Liver (tissue), 9 donors: ENCODE results near the gene TNRC6B. TPM values are rescaled to one million over a fixed set of nuclear protein-coding genes. Genes with fewer than 3 reads are reported as not detected.

ENCODE experiments used
- DNase-seq: peaks from one replicate; pipeline ENCODE4 v3.0.0-alpha.2; 2017; ENCODE audit warnings: low spot score
- H3K27ac ChIP-seq, 2 donors: one replicate each; pipeline ENCODE4 v1.7.0; 2013; ENCODE audit warnings: inconsistent platforms in 2 of 2, low read length in 2 of 2, control low read depth in 1 of 2, low read depth in 1 of 2, mild to moderate bottlenecking in 1 of 2
- H3K27me3 ChIP-seq, 4 donors: one replicate each; pipeline versions ENCODE4 v1.6.1 to v1.7.0; 2013; ENCODE audit warnings: low read length in 3 of 4, inconsistent platforms in 1 of 4, mild to moderate bottlenecking in 1 of 4, moderate library complexity in 1 of 4; ENCODE audit not compliant: control insufficient read depth in 4 of 4, insufficient read depth in 4 of 4
- H3K36me3 ChIP-seq, 4 donors: one replicate each; pipeline versions ENCODE4 v1.6.1 to v1.7.0; 2013; ENCODE audit warnings: low read length in 3 of 4, mild to moderate bottlenecking in 3 of 4, low read depth in 1 of 4, moderate library complexity in 1 of 4; ENCODE audit not compliant: control insufficient read depth in 4 of 4, insufficient read depth in 3 of 4
- H3K4me1 ChIP-seq, 4 donors: one replicate each; pipeline versions ENCODE4 v1.6.1 to v1.7.0; 2013; ENCODE audit warnings: low read length in 3 of 4, mild to moderate bottlenecking in 3 of 4, moderate library complexity in 1 of 4; ENCODE audit not compliant: control insufficient read depth in 4 of 4, insufficient read depth in 4 of 4
- H3K4me3 ChIP-seq, 3 donors: one replicate each; pipeline versions ENCODE4 v1.6.1 to v1.7.0; 2013; ENCODE audit warnings: low read length in 3 of 3, control low read depth in 1 of 3, low read depth in 1 of 3, mild to moderate bottlenecking in 1 of 3
- H3K9ac ChIP-seq, 2 donors: one replicate each; pipeline ENCODE4 v1.7.0; 2013; ENCODE audit warnings: low read length in 2 of 2, mild to moderate bottlenecking in 2 of 2, moderate library complexity in 2 of 2, control low read depth in 1 of 2, low read depth in 1 of 2
- H3K9me3 ChIP-seq, 4 donors: one replicate each; pipeline versions ENCODE4 v1.6.1 to v1.7.0; 2013; ENCODE audit warnings: low read length in 3 of 4; ENCODE audit not compliant: control insufficient read depth in 4 of 4
- ATF3 ChIP-seq: IDR thresholded peaks from 2 replicates; pipeline ENCODE4 v1.6.1; 2016; ENCODE audit warnings: antibody characterized with exemption
- CTCF ChIP-seq: fragments of 150-350 bp; IDR thresholded peaks from 2 replicates; pipeline ENCODE4 v1.5.1; 2017; ENCODE audit warnings: improper control_type of control experiment, low read depth, low read length; ENCODE audit not compliant: missing input control
- EGR1 ChIP-seq, 2 donors: IDR thresholded peaks; 2 replicates each; pipeline ENCODE4 v1.6.1; 2016 to 2018; ENCODE audit warnings: antibody characterized with exemption in 2 of 2, low read depth in 2 of 2
- FOXA1 ChIP-seq: IDR thresholded peaks from 2 replicates; pipeline ENCODE4 v1.6.1; 2016; ENCODE audit warnings: antibody characterized with exemption
- FOXA2 ChIP-seq: IDR thresholded peaks from 2 replicates; pipeline ENCODE4 v1.6.1; 2016; ENCODE audit warnings: antibody characterized with exemption
- GABPA ChIP-seq, 2 donors: IDR thresholded peaks in 1 of 2; conservative IDR thresholded peaks in 1 of 2; 2 replicates each; pipeline ENCODE4 v1.6.1; 2016; ENCODE audit warnings: antibody characterized with exemption in 2 of 2, mild to moderate bottlenecking in 1 of 2, moderate library complexity in 1 of 2
- HNF4A ChIP-seq, 2 donors: conservative IDR thresholded peaks; 2 replicates each; pipeline ENCODE4 v1.6.1; 2016; ENCODE audit warnings: antibody characterized with exemption in 2 of 2, mild to moderate bottlenecking in 2 of 2
- HNF4G ChIP-seq: IDR thresholded peaks from 2 replicates; pipeline ENCODE4 v1.6.1; 2016; ENCODE audit warnings: antibody characterized with exemption
- JUND ChIP-seq, 2 donors: IDR thresholded peaks; 2 replicates each; pipeline ENCODE4 v1.6.1; 2016; ENCODE audit warnings: antibody characterized with exemption in 2 of 2
- MAX ChIP-seq: IDR thresholded peaks from 2 replicates; pipeline ENCODE4 v1.6.1; 2016; ENCODE audit warnings: antibody characterized with exemption
- RAD21 ChIP-seq, 2 donors: IDR thresholded peaks; 2 replicates each; pipeline ENCODE4 v1.6.1; 2016; ENCODE audit warnings: antibody characterized with exemption in 2 of 2, mild to moderate bottlenecking in 2 of 2
- REST ChIP-seq: IDR thresholded peaks from 2 replicates; pipeline ENCODE4 v1.6.1; 2016; ENCODE audit warnings: antibody characterized with exemption, mild to moderate bottlenecking
- RXRA ChIP-seq, 2 donors: IDR thresholded peaks; 2 replicates each; pipeline ENCODE4 v1.6.1; 2017 to 2018; ENCODE audit warnings: antibody characterized with exemption in 2 of 2, mild to moderate bottlenecking in 1 of 2
- SP1 ChIP-seq: IDR thresholded peaks from 2 replicates; pipeline ENCODE4 v1.6.1; 2018; ENCODE audit warnings: antibody characterized with exemption, mild to moderate bottlenecking
- TAF1 ChIP-seq: conservative IDR thresholded peaks from 2 replicates; pipeline ENCODE4 v1.6.1; 2016; ENCODE audit warnings: antibody characterized with exemption, mild to moderate bottlenecking
- YY1 ChIP-seq: IDR thresholded peaks from 2 replicates; pipeline ENCODE4 v1.6.1; 2016; ENCODE audit warnings: antibody characterized with exemption, mild to moderate bottlenecking
- ZBTB33 ChIP-seq: IDR thresholded peaks from 2 replicates; pipeline ENCODE4 v1.6.1; 2016; ENCODE audit warnings: antibody characterized with exemption
- WGBS: extraction: QIAGEN DNeasy Blood & Tissue Kit; methylation state at CpG from one replicate; pipeline ENCODE4 v1.1.7; 2013; 5-methylcytosine and 5-hydroxymethylcytosine counted together
- polyA plus RNA-seq, 2 donors: library from polyadenylated mRNA; stranded (reverse) in 1 of 2; unstranded in 1 of 2; fragments of 200-250 nt in 1 of 2; fragments of >200 nt in 1 of 2; fragmentation: Nextera tagmentation in 1 of 2; extraction: Ambion mirVana in 1 of 2; gene quantifications; one replicate each; pipeline versions ENCODE4 v1.2.1 to v1.2.3, GENCODE V29; 2013 to 2015
- total RNA-seq, 2 donors: library from RNA; depleted of rRNA; stranded (reverse); fragments of >200 nt; gene quantifications; one replicate each; pipeline ENCODE4 v1.2.3, GENCODE V29; 2014
- donor health status: healthy.
- donor health status: healthy.
- donor health status: healthy.
- donor health status: healthy.
- donor health status: healthy.

TNRC6B gene
- total and polyA plus RNA-seq, 4 donors, result 4.6 to 39.1 (median 26.4) TPM

GRCh38 chr22:40347300-40347699 lies 169.6 kb downstream of the TNRC6B start:
- Histone ChIP-seq H3K4me3 (peak overlapping the region; percentile 79 to 95 (median 79)), H3K36me3 (peaks cover 11 to 18% (median 14%) of the 10 kb centered on the region in 4 donors), H3K27ac (peak overlapping the region in 1 of 2 donors; percentile 76), H3K9me3 (no peaks in the 10 kb centered on the region), H3K9ac (peak overlapping the region; percentile 57 to 75), H3K27me3 (no peaks in the 10 kb centered on the region), H3K4me1 (peaks cover 0 to 20% (median 16%) of the 10 kb centered on the region in 4 donors)
- DNase-seq, result no peak
- WGBS, result 20% methylated on average over 10 of the region's 10 CpGs
- no peak for TF ChIP-seq CTCF
- TF ChIP-seq TAF1, result no peak
- no peak for TF ChIP-seq EGR1 (IDR thresholded peaks at IDR 0.05; ENCODE audit: low read depth in 2 of 2)
- TF ChIP-seq HNF4A (conservative IDR thresholded peaks at IDR 0.05), result no peak
- TF ChIP-seq YY1, result no peak
- no peak for TF ChIP-seq HNF4G

GRCh38 chr22:40348025-40348658 lies 170.4 kb downstream of the TNRC6B start:
- H3K9me3 ChIP-seq, result no peaks in the 10 kb centered on the region
- WGBS, result 71% methylated on average over 10 of the region's 10 CpGs
- H3K4me3 ChIP-seq, result peak overlapping the region in 1 of 3 donors; percentile 79
- peaks cover 11 to 24% (median 17%) of the 10 kb centered on the region in 4 donors for H3K36me3 ChIP-seq
- peak overlapping the region in 1 of 2 donors; percentile 20 for H3K9ac ChIP-seq
- TF ChIP-seq ATF3 (no peak), HNF4A (conservative IDR thresholded peaks at IDR 0.05) (no peak), JUND (IDR thresholded peaks at IDR 0.05) (no peak), CTCF (peak; percentile 52), FOXA1 (no peak), RAD21 (IDR thresholded peaks at IDR 0.05) (peak; percentile 81 to 84), MAX (no peak)
- H3K27ac ChIP-seq, result no peak overlapping the region
- no peaks in the 10 kb centered on the region for H3K27me3 ChIP-seq
- DNase-seq, result peak; percentile 50
- peaks cover 0 to 20% (median 16%) of the 10 kb centered on the region in 4 donors for H3K4me1 ChIP-seq

- Histone ChIP-seq H3K36me3 (peaks cover 17 to 44% (median 24%) of the 10 kb centered on the region in 4 donors), H3K4me1 (peaks cover 0 to 7% (median 6%) of the 10 kb centered on the region in 4 donors), H3K4me3 (no peak overlapping the region), H3K27me3 (no peaks in the 10 kb centered on the region), H3K27ac (no peak overlapping the region), H3K9me3 (no peaks in the 10 kb centered on the region), H3K9ac (no peak overlapping the region)
- WGBS, result 94% methylated on average over 3 of the region's 3 CpGs
- DNase-seq, result no peak
- TF ChIP-seq EGR1 (IDR thresholded peaks at IDR 0.05; ENCODE audit: low read depth in 2 of 2), result no peak
- TF ChIP-seq REST, result no peak
- TF ChIP-seq YY1, result no peak
- TF ChIP-seq ZBTB33, result no peak
- TF ChIP-seq HNF4G, result no peak
- TF ChIP-seq RAD21 (IDR thresholded peaks at IDR 0.05), result no peak
- TF ChIP-seq GABPA (IDR thresholded peaks at IDR 0.05 in 1 of 2, conservative IDR thresholded peaks at IDR 0.05 in 1 of 2), result no peak
- TF ChIP-seq FOXA2, result no peak
- no peak for TF ChIP-seq RXRA (IDR thresholded peaks at IDR 0.05)
- TF ChIP-seq SP1, result no peak
Observed at GRCh38 chr22:40352763-40353162, 175.0 kb downstream of the TNRC6B start.
